ENCODE measurements around the gene CLPTM1L.
A peak's percentile ranks its signal among the peaks of the same experiment; 100 is the strongest.
"Not testable (repeated sequence)": the region's sequence is repeated elsewhere in the genome, so short reads cannot be mapped to it uniquely, and the experiment has no call there.

The CLPTM1L gene

DNA sequence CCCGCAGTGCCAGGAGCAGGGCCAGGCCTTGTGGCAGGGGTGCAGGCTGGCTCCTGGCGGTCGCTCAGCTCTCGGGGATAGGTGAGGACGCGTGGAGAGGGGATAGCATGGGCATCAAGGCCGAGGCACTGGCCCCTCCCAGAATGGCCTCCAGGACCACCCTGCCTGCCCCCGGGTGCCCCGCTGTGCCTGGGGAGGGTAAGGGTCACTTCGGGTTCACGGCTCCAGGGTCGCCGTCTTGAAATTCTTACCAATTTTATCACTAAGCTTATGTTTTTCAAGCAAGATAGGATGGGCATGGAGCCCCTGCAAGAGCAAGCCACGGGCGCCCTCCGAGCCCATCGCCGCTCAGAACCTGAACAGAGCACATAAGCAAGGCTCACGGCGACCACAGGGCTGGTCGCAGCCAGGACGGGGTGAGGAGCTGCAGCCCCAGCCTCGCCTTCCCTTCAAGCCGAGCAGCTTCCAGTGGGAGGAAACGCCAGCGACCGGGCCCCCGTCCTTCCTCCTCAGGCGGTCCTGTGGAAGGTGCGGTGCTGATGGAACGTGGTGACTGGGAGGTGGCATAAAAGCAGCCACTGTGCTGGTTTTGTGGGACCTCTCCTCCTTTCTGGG lies 14.2 kb upstream of the CLPTM1L start:
- no peak for DNase-seq

DNA sequence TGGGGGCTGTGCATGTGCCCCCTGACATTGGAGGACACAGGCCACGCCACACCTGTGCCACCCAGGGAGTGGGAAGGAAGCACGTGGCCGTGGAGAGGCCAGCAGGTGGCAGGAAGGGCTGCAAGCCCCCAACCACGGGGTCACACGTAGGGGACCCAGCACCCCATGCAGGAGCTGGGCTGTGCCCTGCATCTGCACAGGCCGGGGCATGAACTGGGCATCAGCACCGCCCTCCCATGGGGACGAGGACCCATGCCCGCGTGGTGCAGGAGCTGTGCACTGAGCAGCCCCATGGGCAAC lies 13.8 kb upstream of the CLPTM1L start:
- DNase-seq = no peak

DNA sequence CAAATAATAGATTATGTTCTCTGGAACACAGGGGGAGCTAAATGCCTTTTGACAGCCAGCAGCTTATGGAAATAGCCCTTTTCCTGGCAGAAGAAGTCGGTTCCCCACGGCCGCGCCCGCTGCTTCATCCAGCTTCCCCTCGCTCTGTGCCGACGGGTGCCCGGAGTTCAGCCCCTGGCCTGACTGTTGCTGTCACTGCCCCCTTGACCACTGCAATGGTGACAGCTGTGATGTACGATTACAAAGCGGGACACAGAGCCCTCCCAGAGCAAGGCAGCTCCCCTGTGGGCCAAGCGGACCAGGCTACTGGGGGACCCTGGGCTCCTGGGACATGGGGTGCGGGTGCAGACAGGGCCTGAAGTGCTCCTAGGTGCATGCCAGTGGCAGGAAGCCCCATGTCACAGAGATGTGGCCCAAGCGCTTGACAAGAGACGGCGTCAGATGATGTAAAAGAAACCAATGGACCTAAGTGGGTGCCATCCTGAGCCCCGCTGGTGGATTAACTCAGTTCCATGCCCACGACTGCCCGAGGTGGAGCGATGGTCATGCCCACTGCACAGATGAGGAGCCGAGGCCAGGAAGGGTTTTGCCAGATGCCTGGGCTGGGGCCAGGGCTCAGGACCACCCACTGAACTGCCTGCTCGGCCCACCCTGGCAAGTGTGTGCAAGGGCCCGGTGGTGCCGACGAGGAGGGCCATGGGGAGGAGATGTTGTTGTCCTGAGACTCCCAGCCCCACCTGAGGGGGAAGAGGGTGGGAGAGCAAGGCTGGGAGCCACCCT lies 13.2 kb upstream of the CLPTM1L start:
- DNase-seq = no peak

DNA sequence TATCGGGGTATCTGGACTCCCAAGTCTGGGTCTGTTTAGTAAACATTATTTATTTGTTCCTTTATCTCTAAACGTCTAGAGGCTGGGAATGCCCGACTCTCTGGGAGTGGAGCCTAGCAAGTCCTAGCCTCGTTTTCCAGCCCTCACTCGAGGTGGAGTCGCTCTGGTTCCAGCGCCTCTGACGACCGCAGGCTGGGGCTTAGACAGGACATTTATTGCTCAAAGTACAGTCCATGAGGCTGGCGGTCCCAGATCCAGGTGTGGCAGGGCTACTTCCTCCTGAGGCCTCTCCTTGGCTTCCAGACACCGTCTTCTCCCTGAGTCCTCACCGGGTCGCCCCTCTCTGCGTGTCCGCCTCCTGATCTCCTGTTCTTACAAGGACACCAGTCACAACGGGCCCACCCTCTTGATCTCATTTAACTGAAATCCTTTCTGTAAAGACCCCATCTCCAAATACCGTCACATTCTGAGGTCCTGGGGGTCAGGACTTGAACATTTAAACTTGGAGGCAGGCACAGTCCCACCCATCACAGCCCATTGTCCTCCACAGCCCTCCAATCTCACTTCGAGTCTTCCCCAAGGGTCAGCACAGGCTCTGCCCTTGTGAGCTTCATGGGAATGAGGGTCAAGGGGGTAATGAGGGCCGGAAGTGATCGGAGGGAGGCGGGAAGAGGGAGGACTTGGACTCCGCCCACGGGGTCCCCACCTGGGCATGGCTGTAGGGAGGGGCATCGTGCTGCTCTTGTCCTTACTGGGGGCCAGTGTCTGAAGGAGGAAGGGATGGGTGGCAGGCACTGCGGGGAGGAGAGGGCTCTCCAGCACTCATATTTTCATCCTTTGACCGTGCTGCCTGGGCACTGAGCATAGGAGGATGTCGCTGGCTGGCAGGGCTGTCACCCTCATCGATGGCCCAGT lies 12.2 kb upstream of the CLPTM1L start:
- DNase-seq = no peak

DNA sequence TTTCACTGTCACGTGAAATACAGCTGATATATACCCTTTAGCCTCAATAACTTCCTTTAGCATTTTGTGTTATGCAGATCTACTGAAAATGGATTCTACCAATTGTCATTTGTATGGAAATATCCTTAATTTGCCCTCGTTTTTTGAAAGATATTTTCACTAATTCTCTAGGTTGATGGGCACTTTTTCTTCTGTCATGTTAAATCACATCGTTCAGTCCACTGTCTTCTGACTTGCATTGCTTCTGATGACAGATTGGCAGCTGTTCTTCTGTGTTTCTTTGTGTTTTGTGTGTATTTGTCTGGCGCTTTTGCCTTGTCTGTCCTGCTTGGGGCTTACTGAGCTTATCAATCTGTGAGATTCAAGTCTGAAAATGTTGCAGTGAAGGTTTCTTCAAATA lies 9.7 kb upstream of the CLPTM1L start:
- DNase-seq = no peak

DNA sequence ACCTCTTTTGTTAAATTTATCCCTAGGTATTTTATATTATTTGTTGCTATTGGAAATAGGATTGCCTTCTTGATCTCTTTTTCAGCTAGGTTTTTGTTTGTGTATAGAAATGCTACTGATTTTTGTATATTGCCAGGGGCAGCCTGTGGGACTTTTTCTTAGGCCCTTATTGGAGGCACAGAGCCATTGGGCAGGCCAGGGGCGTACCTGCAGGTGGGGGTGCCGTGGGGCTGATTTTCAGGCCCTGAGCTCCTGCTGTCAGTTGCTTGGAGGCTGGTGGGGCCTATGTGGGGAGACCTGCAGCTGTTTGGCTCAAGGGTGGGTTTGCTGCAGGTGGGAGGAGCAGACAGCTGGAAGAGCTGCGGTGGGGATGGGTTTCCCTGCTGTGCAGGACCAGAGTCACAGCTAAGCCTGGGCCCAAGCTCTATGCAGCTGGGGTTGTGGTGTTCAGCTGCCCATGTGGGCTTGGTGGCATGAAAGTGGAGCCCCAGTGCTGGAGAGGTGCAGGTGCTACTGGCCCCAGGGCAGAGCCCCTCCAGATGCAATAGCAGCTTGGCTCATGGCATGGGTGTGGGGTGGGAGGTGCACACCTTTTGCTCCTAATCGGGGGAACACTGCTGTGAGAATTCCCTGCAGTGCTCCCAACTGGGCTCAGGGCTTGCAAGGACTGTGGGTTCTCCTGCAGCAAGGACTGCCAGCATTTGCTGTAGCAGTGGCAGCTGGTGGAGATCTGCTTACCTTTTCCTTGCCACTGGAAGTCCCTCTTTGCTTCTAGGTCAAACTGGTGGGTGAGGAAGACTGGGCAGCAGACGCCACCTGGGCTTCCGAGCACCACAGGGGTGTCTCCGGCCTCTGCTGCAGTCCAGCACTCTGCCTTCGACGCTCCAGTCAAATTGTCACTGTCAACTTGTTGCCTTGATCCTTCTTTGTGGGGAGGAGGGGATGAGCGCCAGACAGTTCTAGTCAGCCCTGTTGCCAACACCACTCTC lies 7.6 kb upstream of the CLPTM1L start:
- no peak for DNase-seq

DNA sequence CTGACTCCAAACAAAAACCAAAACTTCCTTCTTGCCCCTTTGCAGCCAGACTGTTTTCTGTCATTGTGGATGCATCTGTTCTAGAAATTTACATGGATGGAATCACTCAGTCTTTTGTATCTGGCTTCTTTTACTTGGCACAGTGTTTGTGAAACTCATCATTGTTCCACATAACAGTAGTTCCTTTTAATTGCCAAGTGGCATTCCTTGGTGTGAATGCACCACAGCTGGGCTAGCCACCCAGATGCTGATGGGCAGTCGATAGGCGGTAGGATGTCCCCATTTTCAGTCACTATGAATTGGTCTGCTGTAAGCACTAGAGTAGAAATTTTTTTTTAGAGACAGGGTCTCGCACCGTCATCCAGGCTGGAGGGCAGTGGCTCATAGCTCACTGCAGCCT lies 6.3 kb upstream of the CLPTM1L start:
- no peak for DNase-seq

DNA sequence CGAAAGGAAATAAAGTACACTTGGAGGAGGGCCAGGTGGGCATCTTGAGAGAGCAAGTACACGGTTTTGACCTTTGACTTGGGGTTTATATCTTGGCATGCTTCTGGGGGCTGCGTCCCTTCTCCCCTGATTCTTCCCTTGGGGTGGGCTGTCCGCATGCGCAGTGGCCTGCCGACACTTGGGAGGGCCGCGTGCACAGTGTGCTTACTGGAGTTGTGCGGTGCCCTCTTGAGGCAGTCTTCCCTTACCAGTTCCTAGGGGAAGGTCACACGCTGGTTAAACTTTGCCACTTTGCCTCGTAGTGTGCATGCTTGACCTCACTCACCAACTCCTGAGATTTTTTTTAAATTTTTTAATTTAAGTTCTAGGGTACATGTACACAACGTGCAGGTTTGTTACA lies 4.3 kb upstream of the CLPTM1L start:
- no peak for DNase-seq

DNA sequence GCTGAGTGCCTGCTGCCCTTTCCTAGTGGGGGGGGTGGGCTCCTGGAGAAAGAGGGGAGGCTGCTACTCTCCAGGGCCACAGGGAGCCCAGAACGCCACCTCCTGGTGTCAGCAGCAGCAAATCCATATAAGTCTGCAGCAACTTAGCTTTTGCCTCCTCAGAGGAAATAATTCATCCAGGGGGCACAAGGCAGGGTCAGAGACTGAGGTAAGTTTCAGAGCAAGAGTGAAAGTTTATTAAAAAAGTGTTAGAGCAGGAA lies 4.0 kb upstream of the CLPTM1L start:
- no peak for DNase-seq

DNA sequence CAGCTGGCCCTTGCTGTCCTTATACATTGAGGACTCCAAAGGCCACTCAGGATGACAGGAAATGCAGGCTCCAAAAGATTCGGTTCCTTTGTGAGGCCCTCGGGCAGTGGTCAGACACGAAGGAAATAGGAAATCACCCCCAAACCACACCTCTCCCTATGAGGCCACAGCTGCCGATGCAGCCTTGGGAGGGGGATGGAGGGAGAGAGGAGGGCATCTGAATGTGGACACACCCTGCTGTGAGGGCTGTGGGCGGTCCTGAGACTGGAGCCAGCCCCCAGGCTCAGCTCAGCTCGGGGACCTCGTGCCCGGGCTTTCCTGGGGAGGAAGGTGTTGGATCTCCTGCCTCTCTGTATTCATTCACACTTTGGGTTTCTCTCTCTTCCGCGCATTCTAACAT lies 2.7 kb upstream of the CLPTM1L start:
- no peak for DNase-seq

DNA sequence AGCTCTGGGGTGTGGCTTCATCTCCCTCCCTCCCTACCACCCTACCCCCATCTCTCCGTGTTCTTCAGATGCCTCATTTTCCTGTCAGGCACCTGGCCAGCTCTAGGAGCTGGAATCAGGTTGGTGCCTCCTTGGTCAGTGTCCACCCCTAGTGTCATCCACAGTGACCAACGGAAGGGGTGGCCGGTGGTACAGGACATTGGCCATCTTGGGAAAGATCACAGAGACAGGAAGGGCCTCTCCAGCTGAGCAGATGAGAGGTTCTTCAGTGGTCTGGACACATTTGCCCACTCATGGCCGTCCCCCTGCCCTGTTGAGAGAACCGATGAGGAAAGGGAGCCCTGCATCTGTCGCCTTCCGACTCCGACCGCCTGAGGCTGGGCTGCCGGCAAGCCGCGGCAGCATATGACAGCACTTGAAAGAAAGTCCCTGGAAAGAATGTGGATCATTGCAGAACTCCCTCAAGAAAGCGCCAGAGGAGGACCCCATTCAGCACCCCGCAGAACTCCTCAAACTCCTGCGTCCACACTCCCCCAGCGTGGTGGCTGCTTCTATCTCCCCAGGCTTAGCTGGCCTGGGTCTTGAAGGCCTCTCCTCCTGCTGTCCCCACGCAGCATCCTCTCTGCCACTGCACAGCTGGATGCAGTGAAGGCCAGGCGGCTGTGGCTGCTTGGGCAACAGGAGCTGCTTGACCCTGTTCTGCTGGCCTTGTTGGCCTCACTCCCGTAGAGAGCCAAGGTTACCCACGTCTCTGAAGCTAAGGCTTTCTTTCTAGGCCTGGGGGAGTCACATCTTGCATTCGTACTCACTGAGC lies 1.9 kb upstream of the CLPTM1L start:
- no peak for DNase-seq

DNA sequence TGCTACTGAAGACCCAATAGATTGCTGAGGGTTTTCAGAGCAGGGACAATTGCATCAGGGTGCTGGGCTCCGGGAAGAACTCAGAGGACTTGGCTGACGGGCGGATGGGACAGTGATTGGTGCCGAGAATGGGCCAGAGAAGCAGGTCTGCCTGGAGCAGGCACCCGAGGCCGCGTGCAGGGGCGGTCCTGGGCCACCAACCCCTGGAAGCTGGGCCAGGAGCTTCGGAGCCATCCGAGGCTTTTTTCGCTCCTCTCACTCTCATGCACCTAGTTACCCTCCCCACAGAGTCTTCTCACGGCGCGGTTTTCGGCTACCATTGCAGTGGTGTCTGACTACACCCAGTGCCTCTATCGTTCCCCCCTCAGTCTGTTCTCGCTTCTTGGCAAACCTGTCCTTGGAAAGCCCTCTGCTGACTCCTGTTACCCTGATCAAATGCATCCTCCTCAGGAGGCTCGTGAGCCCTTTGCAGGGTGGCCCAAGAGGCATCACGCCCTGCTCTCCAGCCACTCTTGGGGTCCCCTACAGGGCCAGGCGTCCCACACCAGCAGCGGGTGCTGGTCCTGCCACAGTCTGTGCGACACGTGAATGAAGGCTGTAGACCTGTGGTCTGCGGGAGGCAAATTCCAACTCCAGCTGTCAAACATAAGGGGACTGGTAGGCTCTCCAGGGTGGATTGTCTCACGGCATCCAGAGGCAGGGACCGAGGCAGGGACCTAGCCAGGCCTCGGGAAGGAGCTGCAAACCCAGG lies 1.2 kb upstream of the CLPTM1L start:
- no peak for DNase-seq

DNA sequence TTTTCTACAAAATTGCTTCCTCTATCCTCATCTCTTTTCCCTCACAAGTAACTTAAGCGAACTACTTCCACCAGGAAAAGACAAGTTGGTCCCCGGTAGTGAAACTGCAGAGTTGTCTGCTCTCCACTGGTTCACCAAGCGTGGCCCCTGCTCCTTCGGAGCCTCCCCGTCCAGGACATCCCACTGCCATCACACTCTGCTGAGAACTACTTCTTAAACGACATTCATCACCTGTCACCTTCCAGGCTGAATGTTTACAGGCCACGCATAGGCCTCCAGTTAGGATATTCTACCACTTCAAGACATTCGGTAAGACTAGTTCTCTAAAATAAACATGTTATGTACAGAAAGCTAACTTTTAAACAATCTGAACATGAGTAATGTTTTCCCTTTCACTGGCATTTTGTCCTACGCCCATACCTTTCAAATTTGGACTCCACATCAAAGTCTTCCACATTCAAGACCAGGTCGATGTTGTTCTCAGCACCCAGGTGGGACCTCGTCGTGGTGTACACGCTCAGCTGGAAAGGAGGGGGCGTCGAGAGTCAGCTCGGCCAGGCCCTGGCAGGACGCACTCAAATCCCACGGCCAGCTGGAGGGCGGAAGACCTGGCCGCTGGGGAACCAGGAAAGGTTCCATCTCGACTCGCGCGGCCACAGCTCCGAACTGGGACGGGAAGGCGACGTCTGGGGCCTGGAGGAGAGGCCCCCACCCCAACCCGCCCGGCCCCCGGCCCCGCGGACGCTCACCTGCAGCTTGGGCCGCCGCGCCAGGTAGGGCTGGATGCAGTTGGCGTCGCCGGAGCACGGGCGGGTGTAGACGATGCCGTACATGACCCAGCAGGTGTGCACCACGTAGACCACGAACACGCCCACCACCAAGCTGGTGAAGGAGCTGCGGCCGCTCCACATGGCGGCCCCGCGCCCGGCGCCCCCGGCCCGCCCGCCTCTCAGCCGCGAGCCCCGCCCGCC lies 683 bp downstream of the CLPTM1L start:
- peak; percentile 24 to 30 for DNase-seq

DNA sequence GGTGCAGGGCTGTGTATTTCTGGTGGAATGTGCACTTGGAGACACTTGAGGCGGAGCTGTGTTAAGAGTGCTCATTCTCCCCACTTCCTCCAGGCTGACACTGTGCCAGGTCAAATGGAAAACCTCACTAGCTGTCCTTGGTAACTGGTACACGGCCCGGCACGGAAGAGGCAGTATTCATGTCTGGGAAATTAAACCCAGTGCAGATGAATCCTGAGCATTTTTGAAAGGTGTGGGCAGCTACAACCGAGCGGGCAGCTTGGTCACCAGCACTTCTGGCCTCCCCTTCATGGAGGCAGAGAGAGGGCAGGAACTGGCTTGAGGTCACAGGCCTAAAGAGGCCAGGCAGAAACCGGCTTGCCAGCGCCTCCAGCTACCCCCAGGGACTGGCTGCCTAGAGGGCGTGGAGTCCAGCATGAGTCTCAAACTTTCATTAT lies 1.6 kb downstream of the CLPTM1L start:
- no peak for DNase-seq

DNA sequence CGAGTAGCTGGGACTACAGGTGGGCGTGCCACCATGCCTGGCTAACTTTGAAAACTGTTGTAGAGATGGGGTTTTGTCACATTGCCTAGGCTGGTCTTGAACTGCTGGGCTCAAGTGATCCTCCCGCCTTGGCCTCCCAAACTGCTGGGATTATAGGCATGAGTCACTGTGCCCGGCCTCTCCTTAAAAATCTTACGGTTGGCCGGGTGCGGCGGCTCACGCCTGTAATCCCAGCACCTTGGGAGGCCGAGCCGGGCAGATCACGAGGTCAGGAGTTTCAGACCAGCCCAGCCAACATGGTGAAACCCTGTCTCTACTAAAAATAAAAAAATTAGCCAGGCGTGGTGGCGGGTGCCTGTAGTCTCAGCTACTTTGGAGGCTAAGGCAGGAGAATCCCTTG lies 2.2 kb downstream of the CLPTM1L start:
- DNase-seq = not testable (repeated sequence)

DNA sequence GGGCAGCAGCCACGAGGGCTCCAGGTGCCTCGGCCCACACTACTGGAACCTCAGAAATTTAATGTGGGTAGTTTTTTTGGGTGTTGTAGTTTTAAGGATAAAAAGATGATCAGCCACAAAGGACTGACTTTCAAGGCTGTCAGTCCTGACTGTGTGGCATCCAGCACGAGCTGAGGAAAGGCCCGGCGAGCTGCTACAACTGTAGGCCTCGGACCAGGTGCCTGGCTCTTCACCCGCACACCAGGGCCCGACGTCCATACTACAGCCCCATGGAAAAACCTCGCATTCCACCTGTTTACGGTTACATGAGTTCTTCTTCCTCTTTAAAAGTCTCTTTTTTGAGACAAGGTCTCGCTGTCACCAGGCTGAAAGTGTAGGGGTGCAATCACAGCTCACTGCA lies 2.6 kb downstream of the CLPTM1L start:
- DNase-seq = no peak

DNA sequence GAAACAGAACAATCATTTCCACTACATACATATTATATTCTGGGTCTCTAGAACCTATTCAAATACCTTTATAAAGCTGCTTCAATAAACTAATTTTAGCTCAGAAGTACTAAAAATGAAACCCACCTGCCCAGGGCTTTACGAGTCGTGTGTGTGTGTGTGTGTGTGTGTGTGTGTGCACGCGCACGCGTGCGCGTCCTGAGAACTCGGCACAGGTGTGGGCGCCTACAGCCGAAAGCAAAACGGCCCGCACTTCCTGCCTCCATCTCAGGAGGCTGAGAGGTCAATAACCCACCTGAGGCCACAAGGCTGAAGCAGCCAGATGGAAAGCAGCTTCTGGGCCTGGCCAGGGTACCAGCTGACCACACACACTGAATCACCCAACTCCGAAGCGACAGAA lies 3.0 kb downstream of the CLPTM1L start:
- no peak for DNase-seq

DNA sequence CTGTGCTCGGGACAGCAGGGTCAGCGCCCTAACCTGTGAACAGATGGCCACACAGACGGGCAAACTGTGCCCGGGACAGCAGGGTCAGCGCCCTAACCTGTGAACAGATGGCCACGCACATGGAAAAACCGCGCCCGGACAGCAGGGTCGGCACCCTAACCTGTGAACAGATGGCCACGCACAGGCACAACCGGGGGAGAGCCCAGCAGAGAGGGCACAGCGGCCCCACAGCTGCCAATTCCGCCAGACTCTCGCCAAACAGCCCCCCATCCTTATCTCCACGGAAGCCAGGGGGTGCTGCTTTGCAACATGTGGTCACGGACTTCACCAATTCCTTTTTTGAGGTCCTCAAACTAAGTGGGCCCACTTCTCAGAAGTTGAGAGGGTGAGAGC lies 5.1 kb downstream of the CLPTM1L start:
- DNase-seq = not testable (repeated sequence)

DNA sequence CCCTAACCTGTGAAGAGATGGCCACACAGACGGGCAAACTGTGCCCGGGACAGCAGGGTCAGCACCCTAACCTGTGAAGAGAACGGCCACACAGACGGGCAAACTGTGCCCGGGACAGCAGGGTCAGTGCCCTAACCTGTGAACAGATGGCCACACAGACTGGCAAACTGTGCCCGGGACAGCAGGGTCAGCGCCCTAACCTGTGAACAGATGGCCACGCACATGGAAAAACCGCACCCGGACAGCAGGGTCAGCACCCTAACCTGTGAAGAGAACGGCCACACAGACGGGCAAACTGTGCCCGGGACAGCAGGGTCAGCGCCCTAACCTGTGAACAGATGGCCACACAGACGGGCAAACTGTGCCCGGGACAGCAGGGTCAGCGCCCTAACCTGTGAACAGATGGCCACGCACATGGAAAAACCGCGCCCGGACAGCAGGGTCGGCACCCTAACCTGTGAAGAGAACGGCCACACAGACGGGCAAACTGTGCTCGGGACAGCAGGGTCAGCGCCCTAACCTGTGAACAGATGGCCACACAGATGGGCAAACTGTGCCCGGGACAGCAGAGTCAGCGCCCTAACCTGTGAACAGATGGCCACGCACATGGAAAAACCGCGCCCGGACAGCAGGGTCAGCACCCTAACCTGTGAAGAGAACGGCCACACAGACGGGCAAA lies 5.6 kb downstream of the CLPTM1L start:
- not testable (repeated sequence) for DNase-seq
